Osteoblast (primary cell): Measurements from ENCODE around the gene FAU. TPM values are rescaled to one million over a fixed set of nuclear protein-coding genes. Genes with fewer than 3 reads are reported as not detected.

Source experiments
- DNase-seq: peaks from one replicate; pipeline ENCODE4 v3.0.0; 2011; ENCODE audit warnings: low spot score, mixed read lengths; ENCODE audit not compliant: insufficient read length; ENCODE audit errors: missing footprints
- H2AFZ ChIP-seq: 2 replicates; pipeline ENCODE4 v1.6.0; 2011; ENCODE audit warnings: mild to moderate bottlenecking, low read length
- H3K27ac ChIP-seq: 2 replicates; pipeline ENCODE4 v1.5.1; 2011; ENCODE audit warnings: mild to moderate bottlenecking, low read depth, low read length, moderate library complexity
- H3K27me3 ChIP-seq: 2 replicates; pipeline ENCODE4 v1.6.0; 2012; ENCODE audit warnings: mild to moderate bottlenecking, control low read depth, inconsistent platforms, low read length, moderate library complexity; ENCODE audit not compliant: insufficient read depth
- H3K36me3 ChIP-seq: 2 replicates; pipeline ENCODE4 v1.5.1; 2011; ENCODE audit warnings: mild to moderate bottlenecking, low read length, control low read depth, moderate library complexity; ENCODE audit not compliant: insufficient read depth
- H3K4me1 ChIP-seq: 2 replicates; pipeline ENCODE4 v1.5.1; 2011; ENCODE audit warnings: mild to moderate bottlenecking, low read length, control low read depth, moderate library complexity; ENCODE audit not compliant: insufficient read depth
- H3K4me2 ChIP-seq: 2 replicates; pipeline ENCODE4 v1.6.0; 2011; ENCODE audit warnings: mild to moderate bottlenecking, low read length; ENCODE audit not compliant: insufficient read depth
- H3K4me3 ChIP-seq: fragments of 200-600 bp; sonication (generic); 3 replicates; pipeline ENCODE4 v1.5.1; 2012; ENCODE audit warnings: mild to moderate bottlenecking, low read length, inconsistent platforms; ENCODE audit not compliant: insufficient read depth
- H3K79me2 ChIP-seq: 2 replicates; pipeline ENCODE4 v1.6.0; 2012; ENCODE audit warnings: mild to moderate bottlenecking, low read length, control low read depth, inconsistent platforms; ENCODE audit not compliant: insufficient read depth
- H3K9me3 ChIP-seq: 2 replicates; pipeline ENCODE4 v1.5.1; 2011; ENCODE audit warnings: low read depth, low read length, control low read depth
- H4K20me1 ChIP-seq: 2 replicates; pipeline ENCODE4 v1.6.0; 2012; ENCODE audit warnings: mild to moderate bottlenecking, low read length, control low read depth; ENCODE audit not compliant: insufficient read depth
- CTCF ChIP-seq: IDR thresholded peaks from 2 replicates; pipeline ENCODE4 v1.5.1; 2011; ENCODE audit warnings: mild to moderate bottlenecking, low read depth, low read length, moderate library complexity; ENCODE audit errors: extremely low read depth
- total RNA-seq: library from RNA; depleted of rRNA; stranded (reverse); fragments of >200 nt; gene quantifications from 2 replicates; pipeline ENCODE4 v1.2.3, GENCODE V29; 2012

Gene FAU
- total RNA-seq, 1 donor = 118 TPM

- Histone ChIP-seq H3K27me3 (no peaks in the 10 kb centered on the region), H3K9me3 (no peaks in the 10 kb centered on the region), H3K79me2 (no peaks in the 10 kb centered on the region), H3K4me1 (no peaks in the 10 kb centered on the region), H4K20me1 (no peaks in the 10 kb centered on the region), H3K36me3 (no peaks in the 10 kb centered on the region), H2AFZ (no peak overlapping the region), H3K4me3 (no peak overlapping the region), H3K4me2 (no peak overlapping the region), H3K27ac (no peak overlapping the region)
- no peak for DNase-seq
- TF ChIP-seq CTCF = no peak
These were observed 37.1 kb upstream of the FAU start for GRCh38 chr11:65159012-65159411.

DNA sequence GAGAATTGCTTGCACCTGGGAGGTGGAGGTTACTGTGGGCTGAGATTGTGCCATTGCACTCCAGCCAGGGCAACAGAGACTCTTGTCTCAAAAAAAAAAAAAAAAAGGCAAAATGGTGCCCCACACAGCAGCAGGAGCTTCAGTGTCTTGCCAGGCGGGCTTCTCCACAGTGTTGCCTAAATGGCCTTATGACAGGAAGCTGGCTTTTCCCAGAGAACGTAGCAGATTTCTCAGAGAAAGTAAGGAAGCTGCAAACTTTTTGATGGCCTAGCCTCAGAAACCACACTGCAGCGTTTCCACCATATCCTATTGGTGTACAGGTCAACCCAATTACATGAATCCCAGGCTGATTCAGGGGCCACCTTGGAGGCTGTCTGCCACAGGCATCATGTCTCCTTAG, 35.4 kb upstream of the FAU start:
- peaks cover 6% of the 10 kb centered on the region for H3K4me1 ChIP-seq
- H3K4me2 ChIP-seq = no peak overlapping the region
- H3K4me3 ChIP-seq = no peak overlapping the region
- no peaks in the 10 kb centered on the region for H3K79me2 ChIP-seq
- no peak overlapping the region for H3K27ac ChIP-seq
- no peaks in the 10 kb centered on the region for H3K27me3 ChIP-seq
- H2AFZ ChIP-seq = no peak overlapping the region
- H3K9me3 ChIP-seq = no peaks in the 10 kb centered on the region
- TF ChIP-seq CTCF = no peak
- no peak for DNase-seq
- no peaks in the 10 kb centered on the region for H4K20me1 ChIP-seq
- no peaks in the 10 kb centered on the region for H3K36me3 ChIP-seq

GRCh38 chr11:65156926-65157325, 35.0 kb upstream of the FAU start:
- DNase-seq = no peak
- no peaks in the 10 kb centered on the region for H3K79me2 ChIP-seq
- no peaks in the 10 kb centered on the region for H3K9me3 ChIP-seq
- H3K27ac ChIP-seq = no peak overlapping the region
- peaks cover 6% of the 10 kb centered on the region for H3K4me1 ChIP-seq
- no peaks in the 10 kb centered on the region for H3K27me3 ChIP-seq
- no peak overlapping the region for H3K4me2 ChIP-seq
- no peaks in the 10 kb centered on the region for H3K36me3 ChIP-seq
- TF ChIP-seq CTCF = no peak
- H3K4me3 ChIP-seq = no peak overlapping the region
- H2AFZ ChIP-seq = no peak overlapping the region
- no peaks in the 10 kb centered on the region for H4K20me1 ChIP-seq

GRCh38 chr11:65156256-65156655, 34.3 kb upstream of the FAU start:
- Histone ChIP-seq H3K9me3 (no peaks in the 10 kb centered on the region), H3K4me3 (no peak overlapping the region), H3K79me2 (no peaks in the 10 kb centered on the region), H4K20me1 (no peaks in the 10 kb centered on the region), H3K4me2 (no peak overlapping the region), H3K27ac (no peak overlapping the region), H2AFZ (no peak overlapping the region), H3K36me3 (no peaks in the 10 kb centered on the region), H3K27me3 (no peaks in the 10 kb centered on the region), H3K4me1 (peaks cover 6% of the 10 kb centered on the region)
- no peak for TF ChIP-seq CTCF
- DNase-seq = no peak
